Stimulated activated CD4-positive, alpha-beta T cell treated with anti-CD3 and anti-CD28 coated beads, Interleukin-12 subunit alpha, Interleukin-12 subunit beta, amount 100 ng/mL, for 4 hours (primary cell): ENCODE data around the gene PRKAG2.

Experiments
- DNase-seq: peaks from one replicate; pipeline ENCODE4 v3.0.0-alpha.2; 2020

Gene PRKAG2

GRCh38 chr7:151570366-151570915 is 306.5 kb downstream of the PRKAG2 start:
- DNase-seq: no peak

GRCh38 chr7:151568956-151569940 is 307.7 kb downstream of the PRKAG2 start:
- DNase-seq: no peak

- DNase-seq: no peak
Observed at GRCh38 chr7:151566897-151567320, 310.0 kb downstream of the PRKAG2 start.

GRCh38 chr7:151565541-151565940 is 311.4 kb downstream of the PRKAG2 start:
- no peak for DNase-seq

- no peak for DNase-seq
Observed at GRCh38 chr7:151560243-151560642, 316.7 kb downstream of the PRKAG2 start.

- DNase-seq: no peak
Observed at GRCh38 chr7:151559557-151560183, 317.2 kb downstream of the PRKAG2 start.

GRCh38 chr7:151558575-151558974 is 318.3 kb downstream of the PRKAG2 start:
- no peak for DNase-seq

GRCh38 chr7:151556592-151556991 is 320.3 kb downstream of the PRKAG2 start:
- no peak for DNase-seq

- DNase-seq: no peak
Observed at GRCh38 chr7:151553356-151553755, 323.6 kb downstream of the PRKAG2 start.

- no peak for DNase-seq
Observed at GRCh38 chr7:151552352-151553028, 324.4 kb downstream of the PRKAG2 start.

- DNase-seq: no peak
Observed at GRCh38 chr7:151551820-151552219, 325.1 kb downstream of the PRKAG2 start.

- DNase-seq: no peak
Observed at GRCh38 chr7:151550656-151551286, 326.1 kb downstream of the PRKAG2 start.

GRCh38 chr7:151549644-151550043 is 327.3 kb downstream of the PRKAG2 start:
- DNase-seq: no peak

GRCh38 chr7:151549083-151549482 is 327.8 kb downstream of the PRKAG2 start:
- DNase-seq: no peak

- DNase-seq: no peak
Observed at GRCh38 chr7:151544183-151544582, 332.7 kb downstream of the PRKAG2 start.

- no peak for DNase-seq
Observed at GRCh38 chr7:151542606-151543130, 334.2 kb downstream of the PRKAG2 start.

- no peak for DNase-seq
Observed at GRCh38 chr7:151541709-151542499, 335.0 kb downstream of the PRKAG2 start.

- no peak for DNase-seq
Observed at GRCh38 chr7:151540146-151540545, 336.8 kb downstream of the PRKAG2 start.

GRCh38 chr7:151539088-151539671 is 337.7 kb downstream of the PRKAG2 start:
- DNase-seq: no peak

- DNase-seq: no peak
Observed at GRCh38 chr7:151537818-151538561, 338.9 kb downstream of the PRKAG2 start.
